GM20000 (cell line): Measurements from ENCODE around the gene ERLIN1.

Experiments
- DNase-seq: peaks from one replicate; pipeline ENCODE4 v3.0.0; 2012; ENCODE audit warnings: low spot score
- TF ChIP-seq, protein P1 (sequence below): IDR thresholded peaks from 2 replicates; pipeline ENCODE4 v1.5.1; 2012; ENCODE audit warnings: mild to moderate bottlenecking, control low read depth; ENCODE audit errors: extremely low read depth, missing control alignments

The ERLIN1 gene

DNA sequence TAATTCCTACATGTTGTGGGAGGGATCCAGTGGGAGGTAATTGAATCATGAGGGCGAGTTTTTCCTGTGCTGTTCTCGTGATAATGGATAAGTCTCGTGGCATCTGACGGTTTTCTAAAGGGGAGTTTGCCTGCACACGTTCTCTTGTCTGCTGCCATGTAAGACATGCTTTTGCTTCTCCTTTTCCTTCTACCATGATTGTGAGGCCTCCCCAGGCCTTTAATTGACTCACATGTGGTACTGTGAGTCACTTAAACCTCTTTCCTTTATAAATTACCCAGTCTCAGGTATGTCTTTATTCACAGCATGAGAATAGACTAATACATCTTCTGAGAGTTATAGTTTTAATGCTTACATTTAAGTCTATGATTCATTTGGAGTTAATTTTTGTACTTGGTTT, 81.5 kb downstream of the ERLIN1 start:
- TF ChIP-seq, protein P1, sequence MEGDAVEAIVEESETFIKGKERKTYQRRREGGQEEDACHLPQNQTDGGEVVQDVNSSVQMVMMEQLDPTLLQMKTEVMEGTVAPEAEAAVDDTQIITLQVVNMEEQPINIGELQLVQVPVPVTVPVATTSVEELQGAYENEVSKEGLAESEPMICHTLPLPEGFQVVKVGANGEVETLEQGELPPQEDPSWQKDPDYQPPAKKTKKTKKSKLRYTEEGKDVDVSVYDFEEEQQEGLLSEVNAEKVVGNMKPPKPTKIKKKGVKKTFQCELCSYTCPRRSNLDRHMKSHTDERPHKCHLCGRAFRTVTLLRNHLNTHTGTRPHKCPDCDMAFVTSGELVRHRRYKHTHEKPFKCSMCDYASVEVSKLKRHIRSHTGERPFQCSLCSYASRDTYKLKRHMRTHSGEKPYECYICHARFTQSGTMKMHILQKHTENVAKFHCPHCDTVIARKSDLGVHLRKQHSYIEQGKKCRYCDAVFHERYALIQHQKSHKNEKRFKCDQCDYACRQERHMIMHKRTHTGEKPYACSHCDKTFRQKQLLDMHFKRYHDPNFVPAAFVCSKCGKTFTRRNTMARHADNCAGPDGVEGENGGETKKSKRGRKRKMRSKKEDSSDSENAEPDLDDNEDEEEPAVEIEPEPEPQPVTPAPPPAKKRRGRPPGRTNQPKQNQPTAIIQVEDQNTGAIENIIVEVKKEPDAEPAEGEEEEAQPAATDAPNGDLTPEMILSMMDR, result no peak
- DNase-seq, result no peak

DNA sequence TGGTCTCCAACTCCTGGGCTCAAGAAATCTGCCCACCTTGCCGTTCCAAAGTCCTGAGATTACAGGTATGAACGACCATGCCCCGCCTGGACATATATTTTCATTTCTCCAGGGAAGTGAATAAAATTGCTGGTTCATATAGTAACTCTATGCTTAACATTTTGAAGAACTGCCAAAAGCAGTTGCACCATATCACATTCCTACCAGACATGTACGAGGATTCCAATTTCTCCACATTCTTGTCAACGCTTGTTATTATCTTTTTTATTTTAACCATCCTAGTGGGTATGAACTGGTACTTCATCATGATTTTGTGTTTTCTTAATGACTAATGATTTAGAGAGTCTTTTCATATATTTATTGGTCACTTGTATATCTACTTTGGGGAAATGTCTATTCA, 82.2 kb downstream of the ERLIN1 start:
- TF ChIP-seq, protein P1, result no peak
- DNase-seq, result no peak

DNA sequence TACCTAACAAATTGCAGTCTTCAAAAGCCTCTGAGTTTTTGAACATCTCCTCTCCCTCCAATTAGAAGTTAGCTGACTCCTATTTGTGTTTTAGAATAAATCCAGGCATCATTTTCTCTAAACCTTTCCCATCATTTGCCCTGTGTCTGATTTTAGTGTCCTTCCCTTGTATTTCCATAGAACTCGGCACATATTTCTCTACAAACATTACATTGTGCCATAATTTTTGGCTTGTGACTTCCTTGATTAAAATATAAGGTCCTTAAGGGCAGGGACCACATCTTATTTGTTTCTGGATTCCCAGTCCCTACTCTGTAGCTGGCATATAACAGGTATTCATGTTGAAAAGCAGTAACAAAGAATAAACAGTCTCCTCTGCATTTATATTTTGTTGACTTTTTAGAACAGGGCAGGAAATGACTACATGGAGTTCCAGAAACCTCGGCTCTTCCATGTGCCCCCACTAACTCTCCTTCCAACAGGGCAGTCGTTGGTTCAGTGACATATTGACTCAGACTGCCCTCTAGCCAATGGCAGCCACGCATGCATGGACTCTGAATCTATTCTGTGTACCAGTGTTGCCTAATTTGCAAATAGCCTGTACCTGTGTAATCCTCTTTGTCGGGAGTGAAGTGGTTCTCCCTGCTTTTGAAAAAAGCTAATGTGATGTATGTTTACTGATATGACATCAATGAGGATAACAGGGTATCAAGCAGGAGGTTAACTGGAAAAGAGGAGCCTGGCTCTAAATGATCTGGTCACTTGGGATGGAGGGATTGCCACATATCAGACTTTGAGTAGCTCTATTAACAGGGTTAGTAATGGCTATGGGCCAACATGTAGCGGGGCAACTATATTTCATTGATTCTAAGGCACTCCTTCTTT, 84.4 kb downstream of the ERLIN1 start:
- no peak for DNase-seq
- TF ChIP-seq, protein P1, result no peak

DNA sequence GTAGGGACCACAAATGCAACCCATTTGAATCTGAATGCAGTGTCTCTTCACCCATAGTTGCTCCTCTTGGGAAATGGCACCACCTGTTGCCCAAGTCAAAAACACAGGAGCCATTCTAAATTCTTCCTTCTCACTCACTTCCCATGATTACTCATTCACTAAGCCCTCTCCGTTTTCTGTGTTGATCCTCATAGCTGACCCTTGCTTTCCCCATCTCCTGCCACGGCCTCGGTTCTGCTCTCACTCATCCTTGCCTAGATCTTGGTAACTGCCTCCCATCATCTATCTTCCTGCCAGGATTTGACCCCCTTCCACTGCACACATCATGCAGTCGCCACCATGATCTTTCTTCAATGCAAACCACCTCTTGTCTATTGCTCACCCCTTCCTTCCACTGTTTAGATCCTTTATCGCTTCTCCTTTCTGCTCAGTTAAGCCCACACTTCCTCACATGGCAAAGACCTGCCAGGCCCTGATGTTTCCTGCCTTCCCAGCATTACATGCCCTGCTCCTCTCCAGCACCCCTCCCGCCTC, 85.1 kb downstream of the ERLIN1 start:
- TF ChIP-seq, protein P1, result no peak
- peak; percentile 49 for DNase-seq
